Measurements from ENCODE around the gene RHCE.
A peak's percentile ranks its signal among the peaks of the same experiment; 100 is the strongest.
"Not testable (repeated sequence)": the region's sequence is repeated elsewhere in the genome, so short reads cannot be mapped to it uniquely, and the experiment has no call there.

RHCE gene

GRCh38 chr1:25420715-25421114, at the start of gene RHCE:
Gene RHCE (minus strand): TSS chr1:25420825. CDS start chr1:25420786, 39 bp downstream.
- not testable (repeated sequence) for DNase-seq

- DNase-seq: no peak
Measured at GRCh38 chr1:25469177-25469576, 48.6 kb upstream of the RHCE start.

- no peak for DNase-seq
Measured at GRCh38 chr1:25468033-25468432, 47.4 kb upstream of the RHCE start.

- DNase-seq: no peak
Measured at GRCh38 chr1:25467616-25468015, 47.0 kb upstream of the RHCE start.

DNA sequence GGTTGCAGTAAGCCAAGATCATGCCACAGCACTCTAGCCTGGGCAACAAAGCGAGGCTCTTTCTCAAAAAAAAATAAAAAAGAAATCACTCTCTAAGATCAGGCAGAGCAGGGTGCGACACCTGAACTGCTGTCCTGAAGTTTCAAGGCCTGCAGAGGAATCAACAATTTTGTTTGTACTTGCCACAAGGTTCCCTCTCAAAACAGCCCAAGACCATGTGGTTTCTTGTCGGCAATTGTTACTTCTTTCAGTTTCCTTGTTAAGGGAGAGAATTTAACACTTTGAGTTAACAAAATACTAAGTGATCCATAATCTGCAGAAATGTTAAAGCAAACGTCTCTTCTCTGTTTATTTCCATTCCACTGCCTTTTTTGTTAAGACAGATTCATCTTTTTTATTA, 46.6 kb upstream of the RHCE start:
- no peak for DNase-seq

- no peak for DNase-seq
Measured at GRCh38 chr1:25462732-25463131, 42.1 kb upstream of the RHCE start.

- DNase-seq: no peak
Measured at GRCh38 chr1:25461849-25462248, 41.2 kb upstream of the RHCE start.

DNA sequence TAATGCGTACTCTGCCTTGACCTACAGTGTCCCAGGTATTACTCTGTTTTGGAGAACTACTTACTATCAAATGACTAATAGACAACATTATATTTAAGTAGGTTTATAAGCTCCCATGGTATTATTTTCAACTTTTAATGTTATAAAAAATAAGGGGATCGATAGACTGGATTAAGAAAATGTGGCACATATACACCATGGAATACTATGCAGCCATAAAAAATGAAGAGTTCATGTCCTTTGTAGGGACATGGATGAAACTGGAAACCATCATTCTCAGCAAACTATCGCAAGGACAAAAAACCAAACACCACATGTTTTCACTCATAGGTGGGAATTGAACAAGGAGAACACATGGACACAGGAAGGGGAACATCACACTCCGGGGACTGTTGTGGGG, 40.2 kb upstream of the RHCE start:
- DNase-seq: not testable (repeated sequence)

DNA sequence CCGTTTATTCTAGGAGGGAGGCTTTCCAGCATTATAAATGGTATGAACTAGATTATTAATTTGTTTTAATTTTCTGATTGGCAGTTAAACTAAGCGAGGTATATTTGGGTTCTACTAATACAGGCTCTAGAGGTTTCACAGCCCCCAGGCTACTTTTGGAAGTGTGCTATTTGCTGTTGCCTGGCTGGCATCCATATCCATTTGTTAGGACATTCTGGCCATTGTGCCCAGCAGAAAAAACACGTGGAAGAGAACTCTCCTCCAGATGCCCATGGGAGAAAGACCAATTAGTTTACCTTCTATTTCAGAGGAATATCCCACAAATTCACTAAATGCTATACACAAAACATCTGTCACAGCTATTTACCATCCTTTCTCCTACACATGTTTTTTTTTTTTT, 39.4 kb upstream of the RHCE start:
- DNase-seq: no peak

DNA sequence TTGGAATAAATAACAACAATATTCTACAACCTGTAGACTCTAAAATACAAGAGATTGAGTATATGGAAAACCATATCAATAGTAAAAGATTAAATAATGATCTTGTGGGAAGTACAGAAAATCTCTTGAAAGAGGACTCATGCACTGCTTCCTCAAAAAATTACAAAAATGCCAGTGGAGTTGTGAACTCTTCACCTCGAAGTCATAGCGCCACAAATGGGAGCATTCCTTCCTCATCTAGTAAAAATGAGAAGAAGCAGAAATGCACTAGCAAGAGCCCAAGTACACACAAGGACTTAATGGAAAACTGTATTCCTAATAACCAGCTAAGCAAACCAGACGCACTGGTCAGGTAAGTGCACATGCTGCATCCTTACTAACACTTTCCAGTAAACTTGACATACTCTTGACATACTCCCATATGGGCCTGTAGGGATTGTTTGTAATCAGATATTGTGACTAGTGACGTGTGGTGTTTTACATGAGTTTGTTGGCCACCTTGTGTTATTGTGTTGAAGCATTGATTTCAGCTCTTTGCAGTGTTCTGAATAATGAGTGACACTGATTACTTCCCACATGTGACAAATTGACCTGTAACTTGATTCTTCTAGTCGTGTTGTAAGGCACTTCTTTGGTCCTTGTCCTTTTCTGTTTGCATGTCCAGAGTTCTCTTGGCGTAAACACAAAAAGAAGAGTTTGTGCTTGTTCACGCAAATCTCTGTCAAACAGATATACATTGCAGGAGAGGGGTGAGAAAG, 38.1 kb upstream of the RHCE start:
- no peak for DNase-seq

GRCh38 chr1:25456502-25456901, 35.9 kb upstream of the RHCE start:
- DNase-seq: no peak

- DNase-seq: no peak
Measured at GRCh38 chr1:25451908-25452307, 31.3 kb upstream of the RHCE start.

DNA sequence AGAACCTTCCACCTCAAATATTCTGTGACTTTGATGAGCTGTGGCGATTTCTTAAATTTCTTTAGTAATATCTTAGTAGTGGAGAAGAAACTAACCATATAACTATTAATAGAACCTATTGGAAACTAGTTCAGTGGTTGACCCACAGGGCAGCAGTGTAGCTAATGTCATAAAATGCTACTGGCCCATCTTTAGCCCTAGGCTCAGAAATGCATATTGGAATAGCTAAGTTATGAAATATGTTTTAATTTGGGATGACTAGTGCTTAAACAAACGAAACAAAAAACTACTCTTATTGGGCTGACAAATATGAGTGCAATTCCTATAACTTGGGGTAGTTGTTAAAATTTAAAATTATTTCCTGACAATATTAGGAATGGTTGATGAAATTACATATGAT, 30.3 kb upstream of the RHCE start:
- DNase-seq: no peak

DNA sequence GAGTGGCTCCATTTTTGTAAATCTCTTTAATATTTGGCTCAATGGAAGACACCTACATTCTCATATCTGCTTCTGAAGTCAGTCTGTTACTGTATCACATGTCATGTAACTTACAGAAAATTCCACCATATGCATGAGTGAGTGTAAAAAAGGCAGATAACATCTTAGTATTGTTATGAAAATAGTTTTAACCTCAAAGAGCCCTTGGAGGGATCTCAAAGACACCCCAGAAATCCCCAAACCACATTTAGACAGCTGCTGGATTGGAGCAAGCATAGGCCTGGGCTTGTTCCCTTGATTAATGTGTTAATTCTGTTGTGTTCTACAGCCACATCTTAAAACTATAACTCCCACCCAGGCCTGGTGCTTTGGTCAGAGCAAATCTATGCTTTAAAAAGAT, 26.9 kb upstream of the RHCE start:
- no peak for DNase-seq

DNA sequence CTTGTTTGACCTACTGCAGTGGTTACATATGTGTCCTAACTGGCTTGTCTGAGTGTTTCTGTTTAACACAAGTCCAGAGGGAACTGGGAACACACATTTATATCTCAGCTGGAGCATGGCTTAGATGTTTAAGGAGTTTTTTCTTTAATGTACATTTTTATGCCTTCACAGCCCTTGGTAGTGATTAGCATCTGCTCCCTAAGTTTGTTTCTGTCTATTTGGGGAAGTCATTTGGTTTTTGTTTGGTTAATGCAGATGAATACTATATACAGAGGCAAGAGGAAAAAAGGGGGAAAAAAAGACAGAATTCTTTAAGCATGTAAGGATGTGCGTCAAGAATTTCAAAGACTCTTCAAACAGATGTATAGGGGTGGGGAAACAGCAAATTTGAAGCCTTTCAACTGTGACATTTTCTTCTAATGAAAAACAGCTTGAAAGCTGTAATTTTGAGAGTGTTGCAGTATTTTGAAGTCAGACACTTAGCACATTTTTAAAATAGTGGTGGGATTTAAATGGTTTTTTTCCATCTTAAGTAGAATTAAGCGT, 25.4 kb upstream of the RHCE start:
- no peak for DNase-seq

DNA sequence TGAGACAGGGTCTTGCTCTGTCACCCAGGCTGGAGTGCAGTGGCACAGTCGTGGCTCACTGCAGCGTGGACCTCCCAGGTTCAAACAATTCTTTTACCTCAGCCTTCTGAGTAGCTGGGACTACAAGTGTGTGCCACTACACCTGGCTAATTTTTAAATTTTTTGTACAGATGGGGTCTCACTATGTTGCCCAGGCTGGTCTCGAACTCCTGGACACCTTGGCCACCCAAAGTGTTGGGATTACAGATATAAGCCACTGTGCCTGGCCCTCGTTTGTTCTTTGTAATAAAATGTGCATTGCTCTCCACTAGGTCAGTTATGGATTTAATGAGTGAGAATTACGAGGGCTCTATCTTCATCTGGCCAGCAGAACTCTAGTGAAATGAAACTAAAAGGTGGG, 24.0 kb upstream of the RHCE start:
- DNase-seq: not testable (repeated sequence)

DNA sequence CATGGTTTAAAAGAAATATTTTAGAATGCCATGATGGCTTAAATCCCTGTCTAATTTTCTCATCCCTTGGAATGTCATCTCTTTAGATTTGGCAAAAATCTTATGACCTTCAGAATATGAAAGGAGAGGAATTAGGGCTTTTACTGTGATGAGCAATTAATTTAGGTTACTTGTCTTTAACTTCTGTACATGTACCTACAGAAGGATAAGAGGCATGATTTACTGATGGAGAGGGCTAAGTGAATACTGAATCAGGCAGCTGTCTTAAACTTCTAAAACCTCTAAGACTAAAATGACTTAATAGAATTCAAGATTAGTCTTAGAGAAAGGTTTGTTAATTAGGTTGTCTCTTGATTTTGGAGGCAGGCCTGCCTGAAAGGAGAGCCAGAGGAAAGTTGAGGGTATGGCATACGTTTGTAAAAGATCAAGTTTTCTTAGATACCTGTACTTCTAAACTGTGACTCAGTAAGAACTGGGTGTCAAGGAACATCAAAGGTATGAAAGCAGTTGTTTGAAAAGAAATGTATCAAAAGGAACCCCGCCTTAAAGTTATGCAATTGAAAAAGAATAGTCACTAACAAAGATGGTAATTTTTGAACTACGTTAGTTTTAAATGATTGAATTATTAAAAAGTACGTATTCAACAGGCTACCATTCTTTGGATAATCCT, 22.5 kb upstream of the RHCE start:
- no peak for DNase-seq

DNA sequence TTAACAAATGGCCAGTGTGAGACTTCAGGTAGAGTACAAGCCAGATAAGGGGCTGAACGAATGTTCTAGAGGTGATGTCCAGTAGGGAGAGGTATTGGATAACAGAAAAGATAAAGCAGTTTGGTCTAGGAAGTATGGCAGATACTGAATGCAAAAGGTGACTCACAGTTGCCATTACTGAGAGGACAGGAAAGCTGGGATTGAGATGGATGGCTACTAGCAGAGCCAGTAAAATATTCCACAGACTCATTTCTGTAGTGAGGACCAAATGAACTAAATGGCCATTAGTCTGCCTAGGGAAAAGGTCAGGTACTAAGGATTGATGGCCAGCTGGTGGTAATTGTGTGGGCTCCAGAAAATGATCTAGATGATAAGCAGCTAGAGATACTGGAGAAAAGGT, 21.6 kb upstream of the RHCE start:
- no peak for DNase-seq

- no peak for DNase-seq
Measured at GRCh38 chr1:25439287-25439686, 18.7 kb upstream of the RHCE start.

DNA sequence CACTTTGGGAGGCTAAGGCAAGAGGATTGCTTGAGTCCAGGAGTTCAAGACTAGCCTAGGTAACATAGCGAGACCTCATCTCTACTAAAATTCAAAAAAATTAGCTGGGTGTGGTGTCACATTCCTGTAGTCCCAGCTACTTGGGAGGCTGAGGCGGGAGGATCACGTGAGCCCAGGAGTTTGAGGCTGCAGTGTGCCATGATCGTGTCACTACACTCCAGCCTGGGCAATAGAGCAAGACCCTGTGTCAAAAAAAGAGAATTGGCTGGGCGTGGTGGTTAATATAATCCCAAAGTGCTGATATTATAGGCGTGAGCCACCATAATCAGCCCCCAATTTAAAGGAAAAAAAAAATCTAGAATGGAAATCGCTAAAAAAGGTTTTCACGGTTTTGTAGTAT, 17.0 kb upstream of the RHCE start:
- DNase-seq: no peak

- no peak for DNase-seq
Measured at GRCh38 chr1:25435397-25436108, 14.9 kb upstream of the RHCE start.

- DNase-seq: peak in 1 of 2 donors; percentile 3
Measured at GRCh38 chr1:25433389-25434186, 13.0 kb upstream of the RHCE start.
